HEK293T (cell line): ENCODE measurements around the gene SFN.

ENCODE experiments used
- CTCF ChIA-PET: fragments of 350-600 bp; formaldehyde crosslinking; extraction: SDS; loops from one replicate; lab custom pipeline; 2021; ENCODE audit warnings: antibody characterized with exemption, inconsistent platforms; lab: Yijun Ruan, JAX
- POLR2A ChIA-PET: fragments of 350-600 bp; formaldehyde crosslinking; extraction: SDS; loops from one replicate; lab custom pipeline; 2020; ENCODE audit warnings: antibody characterized with exemption, inconsistent platforms; lab: Yijun Ruan, JAX
- DNase-seq: peaks from one replicate; pipeline ENCODE4 v3.0.0; 2012; ENCODE audit warnings: mixed read lengths; ENCODE audit errors: extremely low spot score
- ARNT ChIP-seq: fragments of 450-650 bp; IDR thresholded peaks from 2 replicates; pipeline ENCODE4 v1.6.1; 2017; ENCODE audit warnings: mild to moderate bottlenecking
- BHLHE40 ChIP-seq: fragments of 450-650 bp; IDR thresholded peaks from 2 replicates; pipeline ENCODE4 v1.6.1; 2016; ENCODE audit warnings: mild to moderate bottlenecking, moderate library complexity, borderline replicate concordance
- CTBP1 ChIP-seq: fragments of 450-650 bp; IDR thresholded peaks from 2 replicates; pipeline ENCODE4 v1.6.1; 2016; ENCODE audit warnings: borderline replicate concordance
- ELF4 ChIP-seq: fragments of 450-650 bp; IDR thresholded peaks from 2 replicates; pipeline ENCODE4 v1.6.1; 2017; ENCODE audit warnings: antibody characterized with exemption
- FOXA1 ChIP-seq: fragments of 450-650 bp; IDR thresholded peaks from 2 replicates; pipeline ENCODE4 v1.6.1; 2016; ENCODE audit warnings: mild to moderate bottlenecking
- FOXK2 ChIP-seq: fragments of 450-650 bp; IDR thresholded peaks from 2 replicates; pipeline ENCODE4 v1.6.1; 2016; ENCODE audit warnings: mild to moderate bottlenecking
- FOXM1 ChIP-seq: fragments of 450-650 bp; IDR thresholded peaks from 2 replicates; pipeline ENCODE4 v1.6.1; 2017; ENCODE audit warnings: mild to moderate bottlenecking, borderline replicate concordance
- HDGF ChIP-seq: fragments of 450-650 bp; IDR thresholded peaks from 2 replicates; pipeline ENCODE4 v1.6.1; 2017; ENCODE audit warnings: antibody characterized with exemption, borderline replicate concordance
- L3MBTL2 ChIP-seq: fragments of 450-650 bp; conservative IDR thresholded peaks from 2 replicates; pipeline ENCODE4 v1.6.1; 2016; ENCODE audit warnings: mild to moderate bottlenecking
- LEF1 ChIP-seq: fragments of 450-650 bp; IDR thresholded peaks from 2 replicates; pipeline ENCODE4 v1.6.1; 2017; ENCODE audit warnings: mild to moderate bottlenecking, borderline replicate concordance
- NFRKB ChIP-seq: fragments of 450-650 bp; IDR thresholded peaks from 2 replicates; pipeline ENCODE4 v1.6.1; 2016; ENCODE audit warnings: mild to moderate bottlenecking, moderate library complexity
- PKNOX1 ChIP-seq: fragments of 450-650 bp; IDR thresholded peaks from 2 replicates; pipeline ENCODE4 v1.6.1; 2016
- SP1 ChIP-seq: fragments of 450-650 bp; IDR thresholded peaks from 2 replicates; pipeline ENCODE4 v1.6.1; 2017
- SUZ12 ChIP-seq: fragments of 450-650 bp; IDR thresholded peaks from 2 replicates; pipeline ENCODE4 v1.6.1; 2016; ENCODE audit warnings: mild to moderate bottlenecking
- TARDBP ChIP-seq: fragments of 450-650 bp; IDR thresholded peaks from 2 replicates; pipeline ENCODE4 v1.6.1; 2016
- ZNF384 ChIP-seq: fragments of 450-650 bp; IDR thresholded peaks from 2 replicates; pipeline ENCODE4 v1.6.1; 2016

Gene SFN

GRCh38 chr1:26900001-26900814 is 37.3 kb downstream of the SFN start, which contains the start of gene GPATCH3:
TSS of gene GPATCH3 (minus strand) at chr1:26900467. CDS start at chr1:26900442, 25 bp downstream.
- ChIA-PET POLR2A (interaction anchor here (0.6 to 4.1 kb wide), 21 partner anchors 8 to 912 kb away, joined by 3 to 64 read pairs (median 4); partner anchors contain the start of genes GPN2, NR0B2 and NUDC), CTCF (no interaction called here)
- peak; percentile 94 for DNase-seq
- TF ChIP-seq ARNT, result no peak
- no peak for TF ChIP-seq PKNOX1
- TF ChIP-seq SP1, result peak; percentile 76; the same call in 1 of the 2 replicates
- TF ChIP-seq ZNF384, result no peak
- TF ChIP-seq ELF4, result peak; percentile 84
- peak; percentile 84 for TF ChIP-seq NFRKB
- 0 out of 2 replicates have a peak, but pooled peaks have one; percentile 11 for TF ChIP-seq FOXM1
- TF ChIP-seq SUZ12, result no peak
- TF ChIP-seq TARDBP, result no peak
- no peak for TF ChIP-seq FOXK2
- no peak for TF ChIP-seq LEF1
- no peak for TF ChIP-seq CTBP1
- TF ChIP-seq FOXA1, result no peak

GRCh38 chr1:26900815-26901511 is 38.0 kb downstream of the SFN start:
- POLR2A ChIA-PET, result interaction anchor here (0.7 to 4.1 kb wide), 20 partner anchors 8 to 911 kb away, joined by 3 to 64 read pairs (median 4); partner anchors contain the start of genes GPN2, NR0B2 and NUDC
- no peak for DNase-seq
- CTCF ChIA-PET, result no interaction called here
- TF ChIP-seq ELF4 (no peak), ARNT (no peak), PKNOX1 (no peak), ZNF384 (no peak), FOXK2 (no peak), L3MBTL2 (no peak), BHLHE40 (no peak), FOXA1 (no peak), CTBP1 (no peak), TARDBP (no peak), SUZ12 (no peak), SP1 (no peak), HDGF (no peak), NFRKB (no peak)

GRCh38 chr1:26907071-26907917 is 44.3 kb downstream of the SFN start:
- DNase-seq, result no peak
- CTCF ChIA-PET, result no interaction called here
- no peak for TF ChIP-seq PKNOX1
- TF ChIP-seq SUZ12, result no peak
- TF ChIP-seq ZNF384, result no peak
- TF ChIP-seq HDGF, result no peak
- TF ChIP-seq NFRKB, result no peak
- TF ChIP-seq SP1, result no peak
- no peak for TF ChIP-seq BHLHE40
- no peak for TF ChIP-seq FOXK2
- no peak for TF ChIP-seq ARNT

GRCh38 chr1:26909951-26910342 is 47.0 kb downstream of the SFN start:
- ChIA-PET POLR2A (interaction anchor here (1.0 to 1.3 kb wide), 3 partner anchors 10 to 45 kb away, joined by 3 to 4 read pairs (median 4); partner anchors contain the start of genes GPATCH3 and GPN2), CTCF (no interaction called here)
- DNase-seq, result no peak
- no peak for TF ChIP-seq ARNT

More at GRCh38 chr1:26907071-26907917, 44.3 kb downstream of the SFN start:
- POLR2A ChIA-PET, result interaction anchor here (1.6 kb wide), 1 partner anchor 17 kb away, joined by 7 read pairs; the partner anchor contains the start of gene GPN2

GRCh38 chr1:26910343-26911160 is 47.6 kb downstream of the SFN start:
- no peak for TF ChIP-seq SUZ12
- TF ChIP-seq NFRKB, result no peak
- no peak for TF ChIP-seq BHLHE40
- TF ChIP-seq PKNOX1, result no peak
- no peak for DNase-seq
- POLR2A ChIA-PET, result interaction anchor here (1.0 to 1.2 kb wide), 3 partner anchors 10 to 20 kb away, joined by 4 to 7 read pairs (median 4); partner anchors contain the start of genes GPATCH3 and GPN2
- CTCF ChIA-PET, result no interaction called here
